ENCODE measurements around the gene EIF1.
A peak's percentile ranks its signal among the peaks of the same experiment; 100 is the strongest.

EIF1 gene

GRCh38 chr17:41731836-41732235 lies 43.2 kb downstream of the EIF1 start:
- no peak overlapping the region for H3K18ac ChIP-seq (ENCODE audit: low read depth in 1 of 2, low read length in 2 of 2)
- H3K4me2 ChIP-seq (ENCODE audit: low read length, poor library complexity, severe bottlenecking): no peak overlapping the region
- no peak overlapping the region for H4K91ac ChIP-seq (ENCODE audit: low read length)
- H3K36me3 ChIP-seq (ENCODE audit: control insufficient read depth in 1 of 2, insufficient read depth in 2 of 2, low read depth in 1 of 2, low read length in 2 of 2): no peaks in the 10 kb centered on the region
- H2BK5ac ChIP-seq (ENCODE audit: low read depth, low read length, poor library complexity, severe bottlenecking): no peak overlapping the region
- no peak overlapping the region for H2AFZ ChIP-seq (ENCODE audit: low read depth, low read length)
- H3K14ac ChIP-seq (ENCODE audit: low read length in 2 of 2): no peak overlapping the region
- H4K8ac ChIP-seq (ENCODE audit: low read length): no peak overlapping the region
- DNase-seq: no peak
- H2BK15ac ChIP-seq (ENCODE audit: low read depth, poor library complexity, severe bottlenecking): peak overlapping the region; percentile 17
- H3K79me1 ChIP-seq (replicated peaks; ENCODE audit: low read length, poor library complexity, severe bottlenecking): no peaks in the 10 kb centered on the region
- no peak overlapping the region for H3K9ac ChIP-seq (ENCODE audit: low read length)
- H3K4me1 ChIP-seq (ENCODE audit: control insufficient read depth, insufficient read depth, low read depth, low read length): peaks cover 24% of the 10 kb centered on the region
- WGBS: 17% methylated on average over 1 of the region's 3 CpGs
- no peak overlapping the region for H3K4ac ChIP-seq (ENCODE audit: low read depth in 1 of 2, low read length in 2 of 2)
- H3K27ac ChIP-seq (ENCODE audit: low read length, poor library complexity, severe bottlenecking): no peak overlapping the region
- no peak overlapping the region for H2BK12ac ChIP-seq (ENCODE audit: low read length in 2 of 2)
- H2AK5ac ChIP-seq (ENCODE audit: low read length, severe bottlenecking): no peak overlapping the region
- H3K23ac ChIP-seq (ENCODE audit: low read length in 2 of 2): no peak overlapping the region
- H3K4me3 ChIP-seq (ENCODE audit: insufficient read depth in 1 of 2, low read depth in 1 of 2, low read length in 2 of 2): no peak overlapping the region
- no peaks in the 10 kb centered on the region for H3K9me3 ChIP-seq (ENCODE audit: control insufficient read depth, low read length)
- peaks cover 62 to 76% of the 10 kb centered on the region in 2 experiments for H3K27me3 ChIP-seq (ENCODE audit: control insufficient read depth in 1 of 2, insufficient read depth in 1 of 2, low read length in 2 of 2)
- no peak overlapping the region for H2BK120ac ChIP-seq (ENCODE audit: low read depth, low read length)

GRCh38 chr17:41733348-41734138 lies 44.9 kb downstream of the EIF1 start:
- 11% methylated on average over 26 of the region's 40 CpGs for WGBS
- no peak overlapping the region for H3K4me3 ChIP-seq (ENCODE audit: insufficient read depth in 1 of 2, low read depth in 1 of 2, low read length in 2 of 2)
- H3K14ac ChIP-seq (ENCODE audit: low read length in 2 of 2): no peak overlapping the region
- no peak overlapping the region for H3K4ac ChIP-seq (ENCODE audit: low read depth in 1 of 2, low read length in 2 of 2)
- no peak overlapping the region for H2BK5ac ChIP-seq (ENCODE audit: low read depth, low read length, poor library complexity, severe bottlenecking)
- H3K27me3 ChIP-seq (ENCODE audit: control insufficient read depth in 1 of 2, insufficient read depth in 1 of 2, low read length in 2 of 2): peaks cover 71 to 77% of the 10 kb centered on the region in 2 experiments
- H2BK15ac ChIP-seq (ENCODE audit: low read depth, poor library complexity, severe bottlenecking): no peak overlapping the region
- no peak overlapping the region for H2AK5ac ChIP-seq (ENCODE audit: low read length, severe bottlenecking)
- H2BK12ac ChIP-seq (ENCODE audit: low read length in 2 of 2): no peak overlapping the region
- DNase-seq: no peak
- no peaks in the 10 kb centered on the region for H3K9me3 ChIP-seq (ENCODE audit: control insufficient read depth, low read length)
- peak overlapping the region; percentile 99 for H3K4me2 ChIP-seq (ENCODE audit: low read length, poor library complexity, severe bottlenecking)
- no peak overlapping the region for H4K8ac ChIP-seq (ENCODE audit: low read length)
- peak overlapping the region in 1 of 2 experiments; percentile 85 for H3K23ac ChIP-seq (ENCODE audit: low read length in 2 of 2)
- H3K4me1 ChIP-seq (ENCODE audit: control insufficient read depth, insufficient read depth, low read depth, low read length): peaks cover 23% of the 10 kb centered on the region
- H3K79me1 ChIP-seq (replicated peaks; ENCODE audit: low read length, poor library complexity, severe bottlenecking): no peaks in the 10 kb centered on the region
- no peak overlapping the region for H2BK120ac ChIP-seq (ENCODE audit: low read depth, low read length)
- no peak overlapping the region for H3K9ac ChIP-seq (ENCODE audit: low read length)
- no peaks in the 10 kb centered on the region for H3K36me3 ChIP-seq (ENCODE audit: control insufficient read depth in 1 of 2, insufficient read depth in 2 of 2, low read depth in 1 of 2, low read length in 2 of 2)
- H2AFZ ChIP-seq (ENCODE audit: low read depth, low read length): peak overlapping the region; percentile 19
- H3K18ac ChIP-seq (ENCODE audit: low read depth in 1 of 2, low read length in 2 of 2): no peak overlapping the region
- no peak overlapping the region for H4K91ac ChIP-seq (ENCODE audit: low read length)
- H3K27ac ChIP-seq (ENCODE audit: low read length, poor library complexity, severe bottlenecking): no peak overlapping the region

- Histone ChIP-seq H2BK120ac (ENCODE audit: low read depth, low read length) (no peak within 1 kb of the TSS), H2AFZ (ENCODE audit: low read depth, low read length) (peak within 1 kb of the TSS; percentile 81), H3K27ac (ENCODE audit: low read length, poor library complexity, severe bottlenecking) (no peak within 1 kb of the TSS), H2BK15ac (ENCODE audit: low read depth, poor library complexity, severe bottlenecking) (no peak within 1 kb of the TSS), H3K27me3 (ENCODE audit: control insufficient read depth in 1 of 2, insufficient read depth in 1 of 2, low read length in 2 of 2) (peaks cover 71 to 77% of the 10 kb centered on the region in 2 experiments), H3K36me3 (ENCODE audit: control insufficient read depth in 1 of 2, insufficient read depth in 2 of 2, low read depth in 1 of 2, low read length in 2 of 2) (no peaks in the 10 kb centered on the region), H4K91ac (ENCODE audit: low read length) (no peak within 1 kb of the TSS), H3K4me3 (ENCODE audit: insufficient read depth in 1 of 2, low read depth in 1 of 2, low read length in 2 of 2) (peak within 1 kb of the TSS; percentile 61 to 63), H2AK5ac (ENCODE audit: low read length, severe bottlenecking) (no peak within 1 kb of the TSS), H3K18ac (ENCODE audit: low read depth in 1 of 2, low read length in 2 of 2) (peak within 1 kb of the TSS; percentile 63 to 82), H2BK12ac (ENCODE audit: low read length in 2 of 2) (peak within 1 kb of the TSS in 1 of 2 experiments; percentile 95), H3K4me2 (ENCODE audit: low read length, poor library complexity, severe bottlenecking) (peak within 1 kb of the TSS; percentile 99), H3K79me1 (replicated peaks; ENCODE audit: low read length, poor library complexity, severe bottlenecking) (no peaks in the 10 kb centered on the region), H3K14ac (ENCODE audit: low read length in 2 of 2) (no peak within 1 kb of the TSS), H3K23ac (ENCODE audit: low read length in 2 of 2) (peak within 1 kb of the TSS in 1 of 2 experiments; percentile 85), H3K9ac (ENCODE audit: low read length) (peak within 1 kb of the TSS; percentile 68), H2BK5ac (ENCODE audit: low read depth, low read length, poor library complexity, severe bottlenecking) (no peak within 1 kb of the TSS), H3K9me3 (ENCODE audit: control insufficient read depth, low read length) (no peaks in the 10 kb centered on the region), H4K8ac (ENCODE audit: low read length) (peak within 1 kb of the TSS; percentile 94), H3K4me1 (ENCODE audit: control insufficient read depth, insufficient read depth, low read depth, low read length) (peaks cover 28% of the 10 kb centered on the region), H3K4ac (ENCODE audit: low read depth in 1 of 2, low read length in 2 of 2) (no peak within 1 kb of the TSS)
- WGBS: under 1% methylated on average over 76 of the region's 77 CpGs
- DNase-seq: peak; percentile 63
Measured at GRCh38 chr17:41734139-41734948, 45.7 kb downstream of the EIF1 start, which contains the start of gene HAP1. Gene HAP1, minus strand, starts transcription at chr17:41734643. Its CDS starts 9 bp downstream, at chr17:41734634.

GRCh38 chr17:41734949-41735313 lies 46.2 kb downstream of the EIF1 start:
- peak overlapping the region; percentile 81 for H2AFZ ChIP-seq (ENCODE audit: low read depth, low read length)
- no peaks in the 10 kb centered on the region for H3K36me3 ChIP-seq (ENCODE audit: control insufficient read depth in 1 of 2, insufficient read depth in 2 of 2, low read depth in 1 of 2, low read length in 2 of 2)

More at GRCh38 chr17:41734949-41735313, 46.2 kb downstream of the EIF1 start:
- WGBS: 4% methylated on average over 23 of the region's 23 CpGs
- Histone ChIP-seq H3K18ac (ENCODE audit: low read depth in 1 of 2, low read length in 2 of 2) (no peak overlapping the region), H3K4me2 (ENCODE audit: low read length, poor library complexity, severe bottlenecking) (peak overlapping the region; percentile 99), H2AK5ac (ENCODE audit: low read length, severe bottlenecking) (no peak overlapping the region), H3K4me1 (ENCODE audit: control insufficient read depth, insufficient read depth, low read depth, low read length) (peaks cover 32% of the 10 kb centered on the region), H2BK12ac (ENCODE audit: low read length in 2 of 2) (no peak overlapping the region), H3K14ac (ENCODE audit: low read length in 2 of 2) (no peak overlapping the region), H4K91ac (ENCODE audit: low read length) (no peak overlapping the region), H2BK120ac (ENCODE audit: low read depth, low read length) (no peak overlapping the region), H3K23ac (ENCODE audit: low read length in 2 of 2) (no peak overlapping the region), H3K9me3 (ENCODE audit: control insufficient read depth, low read length) (no peaks in the 10 kb centered on the region), H3K4ac (ENCODE audit: low read depth in 1 of 2, low read length in 2 of 2) (no peak overlapping the region), H3K27ac (ENCODE audit: low read length, poor library complexity, severe bottlenecking) (no peak overlapping the region), H2BK5ac (ENCODE audit: low read depth, low read length, poor library complexity, severe bottlenecking) (no peak overlapping the region), H3K4me3 (ENCODE audit: insufficient read depth in 1 of 2, low read depth in 1 of 2, low read length in 2 of 2) (peak overlapping the region; percentile 61 to 63), H3K27me3 (ENCODE audit: control insufficient read depth in 1 of 2, insufficient read depth in 1 of 2, low read length in 2 of 2) (peaks cover 71 to 77% of the 10 kb centered on the region in 2 experiments), H2BK15ac (ENCODE audit: low read depth, poor library complexity, severe bottlenecking) (no peak overlapping the region), H4K8ac (ENCODE audit: low read length) (no peak overlapping the region), H3K79me1 (replicated peaks; ENCODE audit: low read length, poor library complexity, severe bottlenecking) (no peaks in the 10 kb centered on the region), H3K9ac (ENCODE audit: low read length) (no peak overlapping the region)
- DNase-seq: no peak

Data from mesenchymal stem cell (in vitro differentiated cells and primary cell).